HEK293 (cell line): Measurements from ENCODE around the gene CELSR1.

Experiments used
- CTCF ChIA-PET: fragments of 350-600 bp; formaldehyde crosslinking; extraction: SDS; loops from one replicate; lab custom pipeline; 2021; ENCODE audit warnings: antibody characterized with exemption; lab: Yijun Ruan, JAX
- POLR2A ChIA-PET: fragments of 300-600 bp; formaldehyde crosslinking; extraction: SDS; loops from one replicate; lab custom pipeline; 2020; ENCODE audit warnings: antibody characterized with exemption, inconsistent platforms; lab: Yijun Ruan, JAX
- H3K27ac ChIP-seq: fragments of 200-500 bp; sonication (Bioruptor generic); 2 replicates; pipeline ENCODE4 v1.5.1; 2014; ENCODE audit warnings: low read depth, low read length, control low read depth, inconsistent platforms; ENCODE audit errors: extremely low read depth
- H3K36me3 ChIP-seq, 2 experiments: fragments of 200-500 bp in 1 of 2; sonication (Bioruptor generic) in 1 of 2; 1 replicate in 1 of 2; 2 replicates in 1 of 2; pipeline ENCODE4 v1.5.1; 2014 to 2017; ENCODE audit warnings: inconsistent platforms in 2 of 2, low read length in 2 of 2; ENCODE audit not compliant: control insufficient read depth in 2 of 2, insufficient read depth in 1 of 2
- H3K4me1 ChIP-seq: fragments of 200-500 bp; sonication (Bioruptor generic); 2 replicates; pipeline ENCODE4 v1.5.1; 2014; ENCODE audit warnings: mild to moderate bottlenecking, low read length, inconsistent platforms; ENCODE audit not compliant: control insufficient read depth, insufficient read depth
- H3K4me3 ChIP-seq: 2 replicates; pipeline ENCODE4 v1.5.1; 2011; ENCODE audit warnings: low read depth, mild to moderate bottlenecking, control low read depth, low read length, moderate library complexity
- H3K9me3 ChIP-seq: fragments of 200-500 bp; sonication (Bioruptor generic); 2 replicates; pipeline ENCODE4 v1.5.1; 2014; ENCODE audit warnings: low read depth, low read length, inconsistent platforms; ENCODE audit not compliant: control insufficient read depth, insufficient read depth
- FEZF1 ChIP-seq: fragments of 450-650 bp; formaldehyde crosslinking; IDR thresholded peaks from 2 replicates; pipeline ENCODE4 v1.5.1; 2016; ENCODE audit warnings: missing biosample characterization, missing genetic modification characterization
- GFI1B ChIP-seq: fragments of 450-650 bp; formaldehyde crosslinking; IDR thresholded peaks from 2 replicates; pipeline ENCODE4 v1.5.1; 2016; ENCODE audit warnings: missing biosample characterization, missing genetic modification characterization
- HOXA7 ChIP-seq: sonication (generic); formaldehyde crosslinking; IDR thresholded peaks from 2 replicates; pipeline ENCODE4 v1.8.1; 2022; ENCODE audit warnings: missing genetic modification reagents, borderline replicate concordance
- HOXC10 ChIP-seq: sonication (generic); formaldehyde crosslinking; IDR thresholded peaks from 2 replicates; pipeline ENCODE4 v1.8.1; 2023; ENCODE audit warnings: mild to moderate bottlenecking, missing genetic modification reagents
- ZFP3 ChIP-seq: fragments of 450-650 bp; formaldehyde crosslinking; IDR thresholded peaks from 2 replicates; pipeline ENCODE4 v1.5.1; 2016; ENCODE audit warnings: low read depth, missing biosample characterization, missing genetic modification characterization
- ZIC2 ChIP-seq: fragments of 450-650 bp; formaldehyde crosslinking; IDR thresholded peaks from 2 replicates; pipeline ENCODE4 v1.5.1; 2016; ENCODE audit warnings: missing biosample characterization, missing genetic modification characterization
- ZNF239 ChIP-seq: fragments of 450-650 bp; formaldehyde crosslinking; IDR thresholded peaks from 2 replicates; pipeline ENCODE4 v1.5.1; 2016; ENCODE audit warnings: missing biosample characterization, missing genetic modification characterization
- ZNF324 ChIP-seq: fragments of 450-650 bp; formaldehyde crosslinking; IDR thresholded peaks from 2 replicates; pipeline ENCODE4 v1.5.1; 2016; ENCODE audit warnings: missing biosample characterization, missing genetic modification characterization
- ZNF354C ChIP-seq: fragments of 450-650 bp; formaldehyde crosslinking; IDR thresholded peaks from 2 replicates; pipeline ENCODE4 v1.5.1; 2016; ENCODE audit warnings: missing biosample characterization, missing genetic modification characterization, low read depth, borderline replicate concordance
- ZNF514 ChIP-seq: fragments of 450-650 bp; formaldehyde crosslinking; IDR thresholded peaks from 2 replicates; pipeline ENCODE4 v1.5.1; 2016; ENCODE audit warnings: missing biosample characterization, missing genetic modification characterization
- ZNF544 ChIP-seq: fragments of 450-650 bp; formaldehyde crosslinking; IDR thresholded peaks from 2 replicates; pipeline ENCODE4 v1.5.0; 2017; ENCODE audit warnings: missing biosample characterization, missing genetic modification characterization
- TF ChIP-seq, protein P1 (sequence below): fragments of 450-650 bp; formaldehyde crosslinking; IDR thresholded peaks from 2 replicates; pipeline ENCODE4 v1.5.1; 2017; ENCODE audit warnings: missing biosample characterization, mild to moderate bottlenecking, missing genetic modification characterization, moderate library complexity
- TF ChIP-seq, protein P2 (sequence below): fragments of 450-650 bp; formaldehyde crosslinking; IDR thresholded peaks from 2 replicates; pipeline ENCODE4 v1.5.1; 2017; ENCODE audit warnings: missing biosample characterization, missing genetic modification characterization
- TF ChIP-seq, protein P3 (sequence below): fragments of 450-650 bp; formaldehyde crosslinking; IDR thresholded peaks from 2 replicates; pipeline ENCODE4 v1.5.1; 2016; ENCODE audit warnings: missing biosample characterization, missing genetic modification characterization
- TF ChIP-seq, protein P4 (sequence below): fragments of 450-650 bp; formaldehyde crosslinking; IDR thresholded peaks from 2 replicates; pipeline ENCODE4 v1.5.1; 2016; ENCODE audit warnings: missing biosample characterization, missing genetic modification characterization

CELSR1 gene

DNA sequence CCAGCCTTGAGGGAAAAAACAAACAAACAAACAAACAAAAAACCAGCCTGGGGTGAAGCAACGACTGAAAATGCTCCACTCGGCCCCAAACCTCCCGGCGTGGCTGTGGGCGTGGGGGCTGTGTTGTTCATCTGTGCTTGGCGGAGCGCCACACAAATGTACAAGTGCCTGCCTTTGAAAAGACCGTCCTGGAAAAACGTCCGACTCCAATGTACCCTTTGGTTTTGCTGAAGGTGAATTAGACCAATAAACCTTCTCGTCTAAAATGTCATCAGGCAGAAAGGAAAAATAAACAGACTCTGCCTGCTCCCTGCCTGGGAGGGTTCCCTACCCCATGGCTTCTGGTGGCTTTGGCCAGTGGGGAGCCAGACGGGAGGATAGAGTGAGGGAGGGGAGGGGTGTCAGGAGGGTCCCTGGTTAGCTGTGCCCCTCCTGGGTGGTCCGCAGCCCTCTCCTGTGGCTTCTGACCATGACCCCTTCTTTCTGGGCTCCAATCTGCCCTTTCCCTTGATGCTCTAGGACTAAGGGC lies 108.0 kb downstream of the CELSR1 start:
- Histone ChIP-seq H3K4me3 (no peak overlapping the region), H3K36me3 (peaks cover 0 to 11% of the 10 kb centered on the region in 2 experiments; a peak in 1 of 3 replicates), H3K27ac (no peak overlapping the region), H3K9me3 (no peaks in the 10 kb centered on the region), H3K4me1 (no peaks in the 10 kb centered on the region)
- POLR2A ChIA-PET, result no interaction called here
- CTCF ChIA-PET, result interaction anchor here (1.3 kb wide), 1 partner anchor 112 kb away, joined by 4 read pairs; no protein-coding TSS in a partner anchor
- TF ChIP-seq, protein P1, sequence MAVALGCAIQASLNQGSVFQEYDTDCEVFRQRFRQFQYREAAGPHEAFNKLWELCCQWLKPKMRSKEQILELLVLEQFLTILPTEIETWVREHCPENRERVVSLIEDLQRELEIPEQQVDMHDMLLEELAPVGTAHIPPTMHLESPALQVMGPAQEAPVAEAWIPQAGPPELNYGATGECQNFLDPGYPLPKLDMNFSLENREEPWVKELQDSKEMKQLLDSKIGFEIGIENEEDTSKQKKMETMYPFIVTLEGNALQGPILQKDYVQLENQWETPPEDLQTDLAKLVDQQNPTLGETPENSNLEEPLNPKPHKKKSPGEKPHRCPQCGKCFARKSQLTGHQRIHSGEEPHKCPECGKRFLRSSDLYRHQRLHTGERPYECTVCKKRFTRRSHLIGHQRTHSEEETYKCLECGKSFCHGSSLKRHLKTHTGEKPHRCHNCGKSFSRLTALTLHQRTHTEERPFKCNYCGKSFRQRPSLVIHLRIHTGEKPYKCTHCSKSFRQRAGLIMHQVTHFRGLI, result no peak
- TF ChIP-seq GFI1B (tag by site-specific recombination), result no peak
- TF ChIP-seq FEZF1 (tag by site-specific recombination), result peak; percentile 56
- peak; percentile 77 for TF ChIP-seq ZIC2 (tag by site-specific recombination)
- TF ChIP-seq, protein P2, sequence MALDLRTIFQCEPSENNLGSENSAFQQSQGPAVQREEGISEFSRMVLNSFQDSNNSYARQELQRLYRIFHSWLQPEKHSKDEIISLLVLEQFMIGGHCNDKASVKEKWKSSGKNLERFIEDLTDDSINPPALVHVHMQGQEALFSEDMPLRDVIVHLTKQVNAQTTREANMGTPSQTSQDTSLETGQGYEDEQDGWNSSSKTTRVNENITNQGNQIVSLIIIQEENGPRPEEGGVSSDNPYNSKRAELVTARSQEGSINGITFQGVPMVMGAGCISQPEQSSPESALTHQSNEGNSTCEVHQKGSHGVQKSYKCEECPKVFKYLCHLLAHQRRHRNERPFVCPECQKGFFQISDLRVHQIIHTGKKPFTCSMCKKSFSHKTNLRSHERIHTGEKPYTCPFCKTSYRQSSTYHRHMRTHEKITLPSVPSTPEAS (tag by site-specific recombination), result no peak

DNA sequence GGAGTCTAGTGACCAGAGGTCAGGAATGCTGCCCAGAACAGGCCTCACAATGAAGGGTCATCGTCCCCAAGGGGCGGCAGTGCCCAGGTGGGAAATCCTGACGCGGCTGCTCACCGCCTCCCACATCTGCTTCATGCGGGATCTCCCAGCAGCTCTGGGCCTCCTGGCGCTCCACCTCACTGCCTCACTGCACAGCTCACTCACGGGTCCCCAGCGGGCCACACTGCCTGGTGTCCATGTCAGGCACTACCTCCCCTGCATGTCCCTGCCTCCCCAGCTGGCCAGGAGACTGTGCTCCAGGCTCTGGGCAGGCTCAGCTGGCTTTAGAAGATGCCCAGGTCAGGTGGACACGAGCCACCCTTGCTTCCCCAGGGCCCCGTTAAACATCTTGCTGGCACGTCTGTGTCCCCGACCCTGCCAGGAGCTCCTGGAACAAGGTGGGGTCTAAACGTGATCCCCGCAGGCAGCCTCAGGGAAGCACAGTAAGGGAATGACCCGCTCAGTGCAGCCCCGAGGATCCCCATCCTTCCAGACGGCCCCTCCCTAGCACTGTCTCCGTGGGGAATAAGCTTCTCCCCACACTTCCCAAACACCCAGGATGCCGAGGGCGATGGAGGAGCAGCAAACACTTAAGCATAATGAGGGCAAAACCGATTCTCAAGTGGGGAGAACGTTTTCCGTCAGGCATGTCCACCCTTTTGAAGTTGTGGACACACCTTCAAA lies 108.7 kb downstream of the CELSR1 start:
- no peak overlapping the region for H3K27ac ChIP-seq
- POLR2A ChIA-PET, result no interaction called here
- no peak overlapping the region for H3K4me3 ChIP-seq
- H3K36me3 ChIP-seq, result peaks cover 0 to 6% of the 10 kb centered on the region in 2 experiments; a peak in 2 of 3 replicates
- H3K9me3 ChIP-seq, result no peaks in the 10 kb centered on the region
- TF ChIP-seq, protein P3, sequence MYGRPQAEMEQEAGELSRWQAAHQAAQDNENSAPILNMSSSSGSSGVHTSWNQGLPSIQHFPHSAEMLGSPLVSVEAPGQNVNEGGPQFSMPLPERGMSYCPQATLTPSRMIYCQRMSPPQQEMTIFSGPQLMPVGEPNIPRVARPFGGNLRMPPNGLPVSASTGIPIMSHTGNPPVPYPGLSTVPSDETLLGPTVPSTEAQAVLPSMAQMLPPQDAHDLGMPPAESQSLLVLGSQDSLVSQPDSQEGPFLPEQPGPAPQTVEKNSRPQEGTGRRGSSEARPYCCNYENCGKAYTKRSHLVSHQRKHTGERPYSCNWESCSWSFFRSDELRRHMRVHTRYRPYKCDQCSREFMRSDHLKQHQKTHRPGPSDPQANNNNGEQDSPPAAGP (tag by site-specific recombination), result 0 out of 2 replicates have a peak, but pooled peaks have one; percentile 18
- TF ChIP-seq ZNF544 (tag by site-specific recombination), result no peak
- H3K4me1 ChIP-seq, result no peaks in the 10 kb centered on the region
- CTCF ChIA-PET, result interaction anchor here (1.3 kb wide), 1 partner anchor 113 kb away, joined by 4 read pairs; no protein-coding TSS in a partner anchor

DNA sequence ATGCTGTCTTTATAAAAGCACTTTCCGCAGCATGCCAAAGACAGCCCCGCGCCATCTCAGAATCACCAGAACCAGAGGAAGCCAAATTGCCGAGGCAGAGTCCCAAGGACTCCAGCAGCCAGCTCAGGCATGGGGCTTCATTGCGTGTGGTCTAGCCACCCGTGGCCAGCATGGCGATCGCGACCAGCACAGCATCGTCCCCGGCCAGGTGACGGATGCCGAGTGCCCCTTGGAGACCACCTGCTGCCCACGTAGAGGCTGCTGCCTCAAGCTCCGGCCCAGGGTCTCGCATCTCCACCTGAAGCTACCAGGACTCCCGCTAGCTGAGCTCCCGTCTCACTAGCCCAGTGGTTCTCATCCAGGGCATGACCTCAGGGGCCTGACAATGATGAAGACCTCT lies 109.2 kb downstream of the CELSR1 start:
- no peaks in the 10 kb centered on the region for H3K4me1 ChIP-seq
- peaks cover 0 to 6% of the 10 kb centered on the region in 2 experiments; a peak in 2 of 3 replicates for H3K36me3 ChIP-seq
- CTCF ChIA-PET, result interaction anchor here (1.3 kb wide), 1 partner anchor 114 kb away, joined by 4 read pairs; no protein-coding TSS in a partner anchor
- H3K4me3 ChIP-seq, result no peak overlapping the region
- no peak for TF ChIP-seq ZFP3 (tag by site-specific recombination)
- TF ChIP-seq ZNF354C (tag by site-specific recombination), result no peak
- no peak for TF ChIP-seq ZNF239 (tag by site-specific recombination)
- TF ChIP-seq ZNF324 (tag by site-specific recombination), result no peak
- no peak for TF ChIP-seq HOXC10
- no peak for TF ChIP-seq ZNF514 (tag by site-specific recombination)
- TF ChIP-seq, protein P4, sequence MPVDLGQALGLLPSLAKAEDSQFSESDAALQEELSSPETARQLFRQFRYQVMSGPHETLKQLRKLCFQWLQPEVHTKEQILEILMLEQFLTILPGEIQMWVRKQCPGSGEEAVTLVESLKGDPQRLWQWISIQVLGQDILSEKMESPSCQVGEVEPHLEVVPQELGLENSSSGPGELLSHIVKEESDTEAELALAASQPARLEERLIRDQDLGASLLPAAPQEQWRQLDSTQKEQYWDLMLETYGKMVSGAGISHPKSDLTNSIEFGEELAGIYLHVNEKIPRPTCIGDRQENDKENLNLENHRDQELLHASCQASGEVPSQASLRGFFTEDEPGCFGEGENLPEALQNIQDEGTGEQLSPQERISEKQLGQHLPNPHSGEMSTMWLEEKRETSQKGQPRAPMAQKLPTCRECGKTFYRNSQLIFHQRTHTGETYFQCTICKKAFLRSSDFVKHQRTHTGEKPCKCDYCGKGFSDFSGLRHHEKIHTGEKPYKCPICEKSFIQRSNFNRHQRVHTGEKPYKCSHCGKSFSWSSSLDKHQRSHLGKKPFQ (tag by site-specific recombination), result no peak
- no peak for TF ChIP-seq HOXA7
- POLR2A ChIA-PET, result no interaction called here
- no peak overlapping the region for H3K27ac ChIP-seq
- H3K9me3 ChIP-seq, result no peaks in the 10 kb centered on the region
